OCI-LY7 (cell line): Measurements from ENCODE around the gene MAL. TPM values are rescaled to one million over a fixed set of nuclear protein-coding genes. Genes with fewer than 3 reads are reported as not detected.
A peak's percentile ranks its signal among the peaks of the same experiment; 100 is the strongest.

Experiments
- BruUV-seq: library from RNA; stranded (reverse); fragments of 400-500 nt; replicated peaks from 2 replicates; lab custom pipeline; 2021; lab: Mats Ljungman, UMichigan
- CTCF ChIA-PET: fragments of 300-600 bp; sonication (Branson Sonifier 250); formaldehyde crosslinking; loops from one replicate; lab custom pipeline; 2022; ENCODE audit warnings: antibody characterized with exemption; ENCODE audit not compliant: unreplicated experiment; lab: Charles Lee
- POLR2A ChIA-PET: fragments of 300-600 bp; sonication (Branson Sonifier 250); formaldehyde crosslinking; loops from one replicate; lab custom pipeline; 2022; ENCODE audit warnings: antibody characterized with exemption; lab: Charles Lee
- DNase-seq: peaks from one replicate; pipeline ENCODE4 v3.0.0-alpha.2; 2015; ENCODE audit warnings: low spot score
- H2AFZ ChIP-seq: fragments of 200-600 bp; sonication (generic), shearing (Covaris generic); 2 replicates; pipeline ENCODE4 v1.6.1; 2014; ENCODE audit warnings: mild to moderate bottlenecking, antibody characterized with exemption, low read length, moderate library complexity
- H3K27ac ChIP-seq: fragments of 200-600 bp; sonication (generic); 2 replicates; pipeline ENCODE4 v1.5.1; 2014; ENCODE audit warnings: mixed run types, low read depth, mild to moderate bottlenecking, moderate library complexity, low read length, inconsistent platforms; ENCODE audit not compliant: poor library complexity, severe bottlenecking
- H3K36me3 ChIP-seq: fragments of 200-600 bp; sonication (generic); 2 replicates; pipeline ENCODE4 v1.6.1; 2014; ENCODE audit warnings: mild to moderate bottlenecking, antibody characterized with exemption, low read length, moderate library complexity, mixed read lengths; ENCODE audit not compliant: insufficient read depth
- H3K4me1 ChIP-seq: fragments of 200-600 bp; sonication (generic); 2 replicates; pipeline ENCODE4 v1.5.1; 2014; ENCODE audit warnings: mild to moderate bottlenecking, low read length; ENCODE audit not compliant: insufficient read depth, poor library complexity, severe bottlenecking
- H3K4me2 ChIP-seq: fragments of 200-600 bp; sonication (generic); 2 replicates; pipeline ENCODE4 v1.6.1; 2014; ENCODE audit warnings: mild to moderate bottlenecking, low read length
- H3K4me3 ChIP-seq: fragments of 200-600 bp; sonication (generic); 2 replicates; pipeline ENCODE4 v1.5.1; 2014; ENCODE audit warnings: mild to moderate bottlenecking, low read depth, low read length; ENCODE audit not compliant: poor library complexity, severe bottlenecking
- H3K79me2 ChIP-seq: fragments of 200-600 bp; sonication (generic); 2 replicates; pipeline ENCODE4 v1.6.1; 2016; ENCODE audit warnings: low read depth, mild to moderate bottlenecking, low read length, moderate library complexity, mixed read lengths; ENCODE audit not compliant: insufficient read depth
- H3K9me2 ChIP-seq: fragments of 200-600 bp; sonication (generic); 2 replicates; pipeline ENCODE4 v1.6.1; 2016; ENCODE audit warnings: mild to moderate bottlenecking, low read length, mixed read lengths; ENCODE audit not compliant: insufficient read depth
- H3K9me3 ChIP-seq: fragments of 200-600 bp; sonication (generic); 2 replicates; pipeline ENCODE4 v1.6.1; 2014; ENCODE audit warnings: mild to moderate bottlenecking, mixed run types, low read length, mixed read lengths
- H4K20me1 ChIP-seq: fragments of 200-600 bp; sonication (generic); 2 replicates; pipeline ENCODE4 v1.6.1; 2014; ENCODE audit warnings: mild to moderate bottlenecking, antibody characterized with exemption, low read length, moderate library complexity, mixed read lengths; ENCODE audit not compliant: insufficient read depth
- CTCF ChIP-seq: fragments of 200-600 bp; sonication (generic); conservative IDR thresholded peaks from 2 replicates; pipeline ENCODE4 v1.5.1; 2014; ENCODE audit warnings: mild to moderate bottlenecking, antibody characterized with exemption, low read length, moderate library complexity, mixed read lengths
- EZH2phosphoT487 ChIP-seq: fragments of 200-600 bp; sonication (generic); IDR thresholded peaks from 2 replicates; pipeline ENCODE4 v1.6.1; 2018; ENCODE audit warnings: low read depth, borderline replicate concordance, mild to moderate bottlenecking, mixed run types, antibody characterized with exemption, low read length, moderate library complexity, mixed read lengths
- intact Hi-C: fragments of 100-400 bp; cut with micrococcal nuclease; formaldehyde crosslinking; loops from one replicate; pipeline ENCODE4 v1.10.0; 2022; ENCODE audit not compliant: unreplicated experiment
- total RNA-seq, 2 experiments: library from RNA; depleted of rRNA in 1 of 2; stranded (reverse); fragments of >200 nt in 1 of 2; shearing (Covaris generic) in 1 of 2; gene quantifications; 2 replicates each; pipeline ENCODE4 v1.2.3, GENCODE V29; 2014 to 2022

MAL gene
- total RNA-seq, 2 experiments from 2014 or later: not detected

- H3K9me3 ChIP-seq: no peaks in the 10 kb centered on the region
- ChIA-PET CTCF (interaction anchor here (0.6 kb wide), 1 partner anchor 182 kb away, joined by 3 read pairs; no protein-coding TSS in a partner anchor), POLR2A (interaction anchor here (1.4 kb wide), 1 partner anchor 13 kb away, joined by 4 read pairs; no protein-coding TSS in a partner anchor)
- no peak overlapping the region for H3K27ac ChIP-seq
- no peak for TF ChIP-seq EZH2phosphoT487
- peak; percentile 81 for TF ChIP-seq CTCF
- no TSS peak for BruUV-seq
- peaks cover 16% of the 10 kb centered on the region for H3K4me1 ChIP-seq
- H3K79me2 ChIP-seq: no peaks in the 10 kb centered on the region
- H3K4me2 ChIP-seq: peak overlapping the region; percentile 40; the same call in 1 of the 2 replicates
- H3K4me3 ChIP-seq: no peak overlapping the region
- H4K20me1 ChIP-seq: no peaks in the 10 kb centered on the region
- DNase-seq: peak; percentile 69
- no peak overlapping the region for H2AFZ ChIP-seq
- H3K9me2 ChIP-seq: no peaks in the 10 kb centered on the region
- intact Hi-C loops: loop anchor here (1.0 to 5.0 kb wide), 3 partner anchors 40 to 130 kb away; partner anchors contain the start of gene ZNF892
- no peaks in the 10 kb centered on the region for H3K36me3 ChIP-seq
Observed at GRCh38 chr2:95076705-95077529, 51.4 kb downstream of the MAL start.

GRCh38 chr2:95077530-95077825 is 52.0 kb downstream of the MAL start:
- Histone ChIP-seq H3K4me2 (no peak overlapping the region), H3K9me2 (no peaks in the 10 kb centered on the region), H3K27ac (no peak overlapping the region), H3K79me2 (no peaks in the 10 kb centered on the region), H2AFZ (no peak overlapping the region), H3K4me1 (peaks cover 16% of the 10 kb centered on the region), H3K4me3 (no peak overlapping the region), H4K20me1 (no peaks in the 10 kb centered on the region), H3K9me3 (no peaks in the 10 kb centered on the region), H3K36me3 (no peaks in the 10 kb centered on the region)
- ChIA-PET POLR2A (no interaction called here), CTCF (no interaction called here)
- no peak for TF ChIP-seq EZH2phosphoT487
- no TSS peak for BruUV-seq
- peak; percentile 9 for DNase-seq
- intact Hi-C loops: loop anchor here (2.0 to 5.0 kb wide), 2 partner anchors 40 to 129 kb away; partner anchors contain the start of gene ZNF892

GRCh38 chr2:95077861-95078603 is 52.5 kb downstream of the MAL start:
- ChIA-PET CTCF (interaction anchor here (0.8 kb wide), 1 partner anchor 56 kb away, joined by 3 read pairs; no protein-coding TSS in a partner anchor), POLR2A (interaction anchor here (0.9 to 1.0 kb wide), 2 partner anchors 15 to 39 kb away, joined by 3 to 4 read pairs; no protein-coding TSS in a partner anchor)
- Histone ChIP-seq H4K20me1 (no peaks in the 10 kb centered on the region), H3K27ac (no peak overlapping the region), H3K4me3 (no peak overlapping the region), H3K4me2 (0 out of 2 replicates have a peak overlapping the region, but pooled peaks have one; percentile 26), H3K4me1 (peaks cover 16% of the 10 kb centered on the region), H3K36me3 (no peaks in the 10 kb centered on the region), H3K79me2 (no peaks in the 10 kb centered on the region), H3K9me2 (no peaks in the 10 kb centered on the region), H3K9me3 (no peaks in the 10 kb centered on the region), H2AFZ (no peak overlapping the region)
- intact Hi-C loops: loop anchor here (2.0 to 5.0 kb wide), 2 partner anchors 39 to 129 kb away; partner anchors contain the start of gene ZNF892
- TF ChIP-seq EZH2phosphoT487 (no peak), CTCF (no peak)
- BruUV-seq: no TSS peak
- DNase-seq: no peak
